ENCODE data around the gene TSPAN9. TPM values are rescaled to one million over a fixed set of nuclear protein-coding genes. Genes with fewer than 3 reads are reported as not detected.

TSPAN9 gene
- total RNA-seq, 2 donors from 2014 or later = 41.9 to 50.0 TPM

DNA sequence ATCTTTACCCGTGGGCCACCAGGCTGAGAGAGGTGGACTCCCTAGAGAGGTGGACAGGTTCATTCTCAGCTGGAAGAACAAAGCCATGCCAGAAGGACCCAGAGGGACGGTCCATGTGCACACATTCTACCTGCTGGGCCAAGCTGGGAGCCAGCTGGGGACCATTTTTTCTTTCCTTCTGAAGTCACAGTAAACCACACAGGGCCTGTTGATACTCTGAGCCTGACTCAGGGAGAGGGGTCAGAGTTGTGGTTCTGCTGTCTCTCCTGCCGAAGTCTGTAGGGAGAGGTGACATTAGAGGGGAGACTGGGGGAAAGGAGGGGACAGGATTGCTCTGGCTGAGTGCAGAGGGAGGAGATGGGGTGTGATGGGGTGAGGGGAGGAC is 148.6 kb downstream of the TSPAN9 start:
- Histone ChIP-seq H3K9me3 (no peaks in the 10 kb centered on the region), H3K27me3 (replicated peaks; ENCODE audit: insufficient read depth) (no peaks in the 10 kb centered on the region), H3K27ac (no peak overlapping the region), H3K4me3 (no peak overlapping the region), H3K36me3 (no peaks in the 10 kb centered on the region), H3K4me1 (replicated peaks) (no peaks in the 10 kb centered on the region)
- no peak for DNase-seq (ENCODE audit: low spot score)
- WGBS = 77% methylated on average over 3 of the region's 3 CpGs
- TF ChIP-seq POLR2A (IDR thresholded peaks at IDR 0.05) = no peak
- TF ChIP-seq POLR2AphosphoS5 (IDR thresholded peaks at IDR 0.05) = no peak
- TF ChIP-seq, protein P1, sequence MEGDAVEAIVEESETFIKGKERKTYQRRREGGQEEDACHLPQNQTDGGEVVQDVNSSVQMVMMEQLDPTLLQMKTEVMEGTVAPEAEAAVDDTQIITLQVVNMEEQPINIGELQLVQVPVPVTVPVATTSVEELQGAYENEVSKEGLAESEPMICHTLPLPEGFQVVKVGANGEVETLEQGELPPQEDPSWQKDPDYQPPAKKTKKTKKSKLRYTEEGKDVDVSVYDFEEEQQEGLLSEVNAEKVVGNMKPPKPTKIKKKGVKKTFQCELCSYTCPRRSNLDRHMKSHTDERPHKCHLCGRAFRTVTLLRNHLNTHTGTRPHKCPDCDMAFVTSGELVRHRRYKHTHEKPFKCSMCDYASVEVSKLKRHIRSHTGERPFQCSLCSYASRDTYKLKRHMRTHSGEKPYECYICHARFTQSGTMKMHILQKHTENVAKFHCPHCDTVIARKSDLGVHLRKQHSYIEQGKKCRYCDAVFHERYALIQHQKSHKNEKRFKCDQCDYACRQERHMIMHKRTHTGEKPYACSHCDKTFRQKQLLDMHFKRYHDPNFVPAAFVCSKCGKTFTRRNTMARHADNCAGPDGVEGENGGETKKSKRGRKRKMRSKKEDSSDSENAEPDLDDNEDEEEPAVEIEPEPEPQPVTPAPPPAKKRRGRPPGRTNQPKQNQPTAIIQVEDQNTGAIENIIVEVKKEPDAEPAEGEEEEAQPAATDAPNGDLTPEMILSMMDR (IDR thresholded peaks at IDR 0.05) = no peak
- intact Hi-C loops (cut with DNase I) = no loop called here

DNA sequence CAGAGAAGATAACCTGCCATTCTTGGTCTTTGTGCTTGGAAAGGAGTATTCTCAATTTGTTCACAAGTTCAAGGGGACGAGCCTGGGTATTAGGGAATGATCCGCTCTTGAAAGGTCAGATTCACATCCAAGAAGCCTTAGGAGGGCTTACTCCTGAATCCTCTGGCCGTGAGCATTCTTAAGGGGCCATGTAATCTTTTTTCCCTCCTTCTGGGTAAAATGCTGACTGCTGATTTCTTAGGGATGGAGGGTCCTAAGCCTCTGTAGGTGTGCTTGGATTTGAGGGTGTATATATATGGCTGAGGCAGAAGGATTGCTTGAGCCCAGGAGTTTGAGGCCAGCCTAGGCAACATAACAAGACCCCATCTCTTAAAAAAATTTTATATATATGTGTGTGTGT is 149.1 kb downstream of the TSPAN9 start:
- intact Hi-C loops (cut with DNase I) = no loop called here

DNA sequence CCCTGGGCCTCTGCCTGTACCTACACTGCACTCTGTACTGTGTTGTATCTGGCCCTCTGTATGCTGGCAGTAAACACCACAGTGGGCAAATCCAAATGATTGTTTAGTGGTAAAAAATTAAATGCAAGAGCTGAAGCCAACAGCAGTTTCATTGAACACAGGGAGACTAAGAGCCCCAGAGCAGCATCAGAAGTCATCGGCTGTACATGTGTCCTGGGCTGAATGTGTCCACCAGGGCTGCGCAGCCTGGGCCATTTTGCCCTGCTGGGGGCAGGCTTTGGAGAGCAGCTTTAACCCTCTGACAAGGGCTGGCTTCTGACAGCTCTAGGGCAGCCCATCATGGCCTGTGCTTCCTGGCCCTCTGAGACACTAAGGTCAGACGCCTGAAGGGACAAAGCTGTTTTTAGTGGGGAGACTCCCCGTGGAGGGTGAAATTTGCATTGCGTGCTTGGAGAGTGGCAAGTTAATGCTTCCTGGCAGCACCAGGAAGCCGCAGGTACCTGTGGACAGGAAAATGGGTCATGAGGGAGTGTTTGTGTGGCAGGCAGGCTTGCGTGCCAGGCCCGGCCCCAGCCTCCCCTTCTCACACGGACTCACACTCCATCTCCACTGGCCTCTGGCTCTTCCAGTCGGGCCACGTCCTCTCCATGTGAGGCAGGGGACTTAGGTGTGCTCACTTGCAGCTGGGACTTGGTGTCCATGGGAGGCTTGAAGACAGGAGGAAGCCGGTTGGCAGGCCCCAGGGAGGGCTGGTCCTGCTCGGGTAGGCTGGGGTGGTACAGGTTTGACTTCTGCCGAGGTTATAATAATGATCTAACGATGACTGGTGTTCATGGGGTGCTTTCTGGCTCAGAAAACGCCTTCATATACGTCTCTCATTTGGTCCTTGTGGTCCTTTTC is 150.1 kb downstream of the TSPAN9 start:
- no peak overlapping the region for H3K4me3 ChIP-seq
- no peak overlapping the region for H3K27ac ChIP-seq
- no peak for DNase-seq (ENCODE audit: low spot score)
- H3K36me3 ChIP-seq = no peaks in the 10 kb centered on the region
- no peaks in the 10 kb centered on the region for H3K27me3 ChIP-seq (replicated peaks; ENCODE audit: insufficient read depth)
- H3K4me1 ChIP-seq (replicated peaks) = peaks cover 9% of the 10 kb centered on the region
- intact Hi-C loops (cut with DNase I) = no loop called here
- H3K9me3 ChIP-seq = no peaks in the 10 kb centered on the region
- 87% methylated on average over 17 of the region's 17 CpGs for WGBS
- no peak for TF ChIP-seq POLR2AphosphoS5 (IDR thresholded peaks at IDR 0.05)
- TF ChIP-seq, protein P1 (IDR thresholded peaks at IDR 0.05) = no peak
- no peak for TF ChIP-seq POLR2A (IDR thresholded peaks at IDR 0.05)

More for the DNA sequence above, 149.1 kb downstream of the TSPAN9 start:
- no peak overlapping the region for H3K27ac ChIP-seq
- H3K4me1 ChIP-seq (replicated peaks) = peaks cover 3% of the 10 kb centered on the region
- H3K27me3 ChIP-seq (replicated peaks; ENCODE audit: insufficient read depth) = no peaks in the 10 kb centered on the region
- no peaks in the 10 kb centered on the region for H3K9me3 ChIP-seq
- no peak overlapping the region for H3K4me3 ChIP-seq
- H3K36me3 ChIP-seq = no peaks in the 10 kb centered on the region
- 94% methylated on average over 3 of the region's 3 CpGs for WGBS
- TF ChIP-seq, protein P1 (IDR thresholded peaks at IDR 0.05) = no peak
- TF ChIP-seq POLR2A (IDR thresholded peaks at IDR 0.05) (no peak), POLR2AphosphoS5 (IDR thresholded peaks at IDR 0.05) (no peak)
- DNase-seq (ENCODE audit: low spot score) = no peak

DNA sequence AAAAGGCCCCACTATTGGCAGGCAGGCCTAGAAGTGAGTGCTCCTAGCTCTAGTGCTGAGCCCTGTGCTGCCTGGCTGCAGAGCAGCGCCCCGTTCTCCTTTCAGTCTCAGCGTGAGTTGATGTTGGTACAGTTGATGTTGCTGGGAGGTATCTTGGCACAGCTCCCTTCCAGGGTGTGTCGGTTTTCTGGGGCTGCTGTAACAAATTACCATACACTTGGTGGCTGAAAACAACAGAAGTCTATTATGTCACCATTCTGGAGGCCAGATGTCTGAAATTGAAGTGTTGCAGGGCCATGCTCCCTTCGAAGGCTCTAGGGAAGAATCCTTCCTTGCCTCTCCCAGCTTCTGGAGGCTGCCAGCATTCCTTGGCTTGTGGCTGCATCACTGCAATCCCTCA is 151.4 kb downstream of the TSPAN9 start:
- no peaks in the 10 kb centered on the region for H3K9me3 ChIP-seq
- no peaks in the 10 kb centered on the region for H3K27me3 ChIP-seq (replicated peaks; ENCODE audit: insufficient read depth)
- TF ChIP-seq POLR2AphosphoS5 (IDR thresholded peaks at IDR 0.05) = no peak
- TF ChIP-seq, protein P1 (IDR thresholded peaks at IDR 0.05) = no peak
- TF ChIP-seq POLR2A (IDR thresholded peaks at IDR 0.05) = no peak
- peaks cover 13% of the 10 kb centered on the region for H3K4me1 ChIP-seq (replicated peaks)
- no peak overlapping the region for H3K4me3 ChIP-seq
- no peaks in the 10 kb centered on the region for H3K36me3 ChIP-seq
- intact Hi-C loops (cut with DNase I) = no loop called here
- DNase-seq (ENCODE audit: low spot score) = no peak
- H3K27ac ChIP-seq = no peak overlapping the region
- WGBS = 94% methylated on average over 5 of the region's 5 CpGs

DNA sequence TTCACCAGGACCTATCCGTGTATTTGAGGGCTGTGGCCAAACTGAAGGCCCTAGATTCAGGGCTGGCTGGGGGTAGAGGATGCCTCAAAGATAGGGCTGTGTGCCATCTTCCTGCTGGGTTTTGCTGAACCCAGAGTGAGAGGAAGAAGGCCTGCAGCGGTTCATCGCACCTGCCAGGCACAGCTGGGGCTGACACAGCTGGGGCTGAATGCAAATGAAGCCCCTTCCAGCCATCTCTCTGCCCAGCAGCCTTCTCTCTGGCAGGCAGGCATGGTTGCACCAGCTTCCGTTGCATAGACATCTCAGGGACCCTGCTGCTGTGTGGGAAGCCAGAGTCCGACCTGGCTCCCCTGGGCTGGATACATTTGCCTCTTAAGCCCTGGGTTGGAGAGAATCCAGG is 152.4 kb downstream of the TSPAN9 start:
- no peak overlapping the region for H3K4me3 ChIP-seq
- H3K9me3 ChIP-seq = no peaks in the 10 kb centered on the region
- TF ChIP-seq, protein P1 (IDR thresholded peaks at IDR 0.05) = no peak
- TF ChIP-seq POLR2AphosphoS5 (IDR thresholded peaks at IDR 0.05) (no peak), POLR2A (IDR thresholded peaks at IDR 0.05) (no peak)
- intact Hi-C loops (cut with DNase I) = no loop called here
- H3K27ac ChIP-seq = no peak overlapping the region
- DNase-seq (ENCODE audit: low spot score) = no peak
- WGBS = 96% methylated on average over 5 of the region's 5 CpGs
- no peaks in the 10 kb centered on the region for H3K36me3 ChIP-seq
- no peaks in the 10 kb centered on the region for H3K27me3 ChIP-seq (replicated peaks; ENCODE audit: insufficient read depth)
- H3K4me1 ChIP-seq (replicated peaks) = peaks cover 20% of the 10 kb centered on the region
